GM23248 (cell line): Measurements from ENCODE around the gene ZCCHC10. TPM values are rescaled to one million over a fixed set of nuclear protein-coding genes. Genes with fewer than 3 reads are reported as not detected.
"Not testable (repeated sequence)": the region's sequence is repeated elsewhere in the genome, so short reads cannot be mapped to it uniquely, and the experiment has no call there.

Experiments used
- DNase-seq: peaks from one replicate; pipeline ENCODE4 v3.0.0-alpha.2; 2015
- H2AFZ ChIP-seq: fragments of 200-600 bp; sonication (generic); 2 replicates; pipeline ENCODE4 v1.6.1; 2016; ENCODE audit warnings: antibody characterized with exemption
- H3F3A ChIP-seq: fragments of 200-600 bp; sonication (generic); 2 replicates; pipeline ENCODE4 v1.6.1; 2016; ENCODE audit warnings: mild to moderate bottlenecking, antibody characterized with exemption, mixed run types; ENCODE audit not compliant: insufficient read depth
- H3K27ac ChIP-seq: fragments of 200-600 bp; sonication (generic); 2 replicates; pipeline ENCODE4 v1.5.1; 2016; ENCODE audit warnings: mild to moderate bottlenecking
- H3K27me3 ChIP-seq: fragments of 200-600 bp; sonication (generic); replicated peaks from 2 replicates; pipeline ENCODE4 v1.6.1; 2016; ENCODE audit warnings: mild to moderate bottlenecking; ENCODE audit not compliant: insufficient read depth
- H3K36me3 ChIP-seq: fragments of 200-600 bp; sonication (generic); 2 replicates; pipeline ENCODE4 v1.6.1; 2016; ENCODE audit warnings: low read depth, mild to moderate bottlenecking
- H3K4me1 ChIP-seq: fragments of 200-600 bp; sonication (generic); 2 replicates; pipeline ENCODE4 v1.6.1; 2016; ENCODE audit warnings: mild to moderate bottlenecking; ENCODE audit not compliant: insufficient read depth
- H3K4me2 ChIP-seq: fragments of 200-600 bp; sonication (generic); one replicate; pipeline ENCODE4 v1.6.1; 2016; ENCODE audit warnings: mild to moderate bottlenecking; ENCODE audit not compliant: unreplicated experiment
- H3K4me3 ChIP-seq: fragments of 200-600 bp; sonication (generic); 2 replicates; pipeline ENCODE4 v1.5.1; 2016; ENCODE audit warnings: mild to moderate bottlenecking
- H3K79me2 ChIP-seq: fragments of 200-600 bp; sonication (generic); 2 replicates; pipeline ENCODE4 v1.6.1; 2016; ENCODE audit warnings: mild to moderate bottlenecking; ENCODE audit not compliant: insufficient read depth
- H3K9ac ChIP-seq: fragments of 200-600 bp; sonication (generic); 2 replicates; pipeline ENCODE4 v1.6.1; 2016; ENCODE audit warnings: mild to moderate bottlenecking
- H3K9me2 ChIP-seq: fragments of 200-600 bp; sonication (generic); 2 replicates; pipeline ENCODE4 v1.6.1; 2016; ENCODE audit warnings: mixed run types, mild to moderate bottlenecking, moderate library complexity; ENCODE audit not compliant: insufficient read depth
- H3K9me3 ChIP-seq: fragments of 200-600 bp; sonication (generic); one replicate; pipeline ENCODE4 v1.6.1; 2017; ENCODE audit warnings: low read depth
- H4K20me1 ChIP-seq: fragments of 200-600 bp; sonication (generic); 2 replicates; pipeline ENCODE4 v1.6.0; 2016; ENCODE audit not compliant: insufficient read depth
- EZH2 ChIP-seq: fragments of 200-600 bp; sonication (generic); IDR thresholded peaks from 2 replicates; pipeline ENCODE4 v1.6.1; 2018; ENCODE audit warnings: antibody characterized with exemption, mild to moderate bottlenecking; ENCODE audit not compliant: insufficient read depth, poor library complexity, severe bottlenecking
- EZH2phosphoT487 ChIP-seq: fragments of 200-600 bp; sonication (generic); IDR thresholded peaks from 2 replicates; pipeline ENCODE4 v1.6.1; 2018; ENCODE audit warnings: antibody characterized with exemption, moderate library complexity, mild to moderate bottlenecking, low read depth; ENCODE audit not compliant: insufficient read depth
- WGBS, 2 experiments: methylation state at CpG; one replicate each; pipeline ENCODE4 v1.1.6; 2015 to 2017; ENCODE audit warnings: low lambda C conversion rate in 2 of 2, low coverage in 1 of 2; ENCODE audit errors: missing lambda C conversion rate in 2 of 2; 5-methylcytosine and 5-hydroxymethylcytosine counted together
- in situ Hi-C: fragments of 300-500 bp; cut with MboI; formaldehyde crosslinking; loops from 2 replicates; pipeline ENCODE4 v1.15.0; 2020
- polyA plus RNA-seq: library from polyadenylated mRNA; unstranded; fragments of >200 nt; fragmentation: Nextera tagmentation; extraction: Ambion mirVana; gene quantifications from 2 replicates; pipeline ENCODE4 v1.2.1, GENCODE V29; 2016
- total RNA-seq: library from RNA; depleted of rRNA; stranded (reverse); fragments of >200 nt; shearing (Covaris generic); gene quantifications from 2 replicates; pipeline ENCODE4 v1.2.3, GENCODE V29; 2014

Gene ZCCHC10
- total and polyA plus RNA-seq, 2 experiments from 2014 or later: 9.5 to 22.6 TPM

- WGBS, 2 experiments: 88 to 95% methylated on average over 3 of the region's 3 CpGs
- DNase-seq: no peak
- Histone ChIP-seq H3K9ac (no peak overlapping the region), H3K4me1 (no peaks in the 10 kb centered on the region), H4K20me1 (no peaks in the 10 kb centered on the region), H3F3A (no peaks in the 10 kb centered on the region; the same call in 1 of the 2 replicates), H3K4me3 (no peak overlapping the region), H3K27ac (no peak overlapping the region), H3K9me2 (no peaks in the 10 kb centered on the region), H3K9me3 (no peaks in the 10 kb centered on the region), H3K36me3 (no peaks in the 10 kb centered on the region), H3K79me2 (no peaks in the 10 kb centered on the region), H3K27me3 (no peaks in the 10 kb centered on the region), H3K4me2 (no peak overlapping the region), H2AFZ (no peak overlapping the region)
- no peak for TF ChIP-seq EZH2phosphoT487
- TF ChIP-seq EZH2: no peak
- in situ Hi-C loops: no loop called here
These were observed 14.9 kb upstream of the ZCCHC10 start for GRCh38 chr5:133041157-133041784.

GRCh38 chr5:133036677-133037076, 10.3 kb upstream of the ZCCHC10 start:
- H3K27ac ChIP-seq, H3K4me3 ChIP-seq, in situ Hi-C loops, H3K36me3 ChIP-seq, H2AFZ ChIP-seq, DNase-seq, H3K9me2 ChIP-seq, H3K4me1 ChIP-seq, H3K27me3 ChIP-seq, H4K20me1 ChIP-seq, H3F3A ChIP-seq, H3K9ac ChIP-seq, H3K4me2 ChIP-seq, H3K79me2 ChIP-seq, H3K9me3 ChIP-seq: not testable (repeated sequence)
- WGBS, 2 experiments: 77 to 79% methylated on average over 6 of the region's 6 CpGs

GRCh38 chr5:133035224-133035623, 8.9 kb upstream of the ZCCHC10 start:
- no peaks in the 10 kb centered on the region for H3K9me2 ChIP-seq
- no peaks in the 10 kb centered on the region for H3K27me3 ChIP-seq
- H3K4me1 ChIP-seq: no peaks in the 10 kb centered on the region
- in situ Hi-C loops: no loop called here
- H3K9ac ChIP-seq: no peak overlapping the region
- no peaks in the 10 kb centered on the region for H4K20me1 ChIP-seq
- H3K4me3 ChIP-seq: no peak overlapping the region
- H3K27ac ChIP-seq: no peak overlapping the region
- DNase-seq: no peak
- 69 to 71% methylated on average over 2 of the region's 2 CpGs for WGBS, 2 experiments
- no peaks in the 10 kb centered on the region for H3K9me3 ChIP-seq
- no peak overlapping the region for H3K4me2 ChIP-seq
- no peaks in the 10 kb centered on the region for H3K79me2 ChIP-seq
- no peaks in the 10 kb centered on the region for H3F3A ChIP-seq
- H3K36me3 ChIP-seq: no peaks in the 10 kb centered on the region
- no peak for TF ChIP-seq EZH2
- TF ChIP-seq EZH2phosphoT487: no peak
- no peak overlapping the region for H2AFZ ChIP-seq

GRCh38 chr5:133034064-133034463, 7.7 kb upstream of the ZCCHC10 start:
- in situ Hi-C loops: no loop called here
- Histone ChIP-seq H4K20me1 (no peaks in the 10 kb centered on the region), H3K9ac (no peak overlapping the region), H3K36me3 (no peaks in the 10 kb centered on the region), H2AFZ (no peak overlapping the region), H3K4me2 (no peak overlapping the region), H3K27me3 (no peaks in the 10 kb centered on the region), H3F3A (no peaks in the 10 kb centered on the region), H3K79me2 (no peaks in the 10 kb centered on the region), H3K4me1 (no peaks in the 10 kb centered on the region), H3K27ac (no peak overlapping the region), H3K9me3 (no peaks in the 10 kb centered on the region), H3K9me2 (no peaks in the 10 kb centered on the region), H3K4me3 (no peak overlapping the region)
- 69 to 73% methylated on average over 11 of the region's 11 CpGs for WGBS, 2 experiments
- DNase-seq: no peak
- TF ChIP-seq EZH2: no peak
- TF ChIP-seq EZH2phosphoT487: no peak
